ENCODE measurements around the gene CNKSR2. TPM values are rescaled to one million over a fixed set of nuclear protein-coding genes. Genes with fewer than 3 reads are reported as not detected.

Gene CNKSR2
- total RNA-seq, 1 donor from 2014 or later, result 0.47 TPM

DNA sequence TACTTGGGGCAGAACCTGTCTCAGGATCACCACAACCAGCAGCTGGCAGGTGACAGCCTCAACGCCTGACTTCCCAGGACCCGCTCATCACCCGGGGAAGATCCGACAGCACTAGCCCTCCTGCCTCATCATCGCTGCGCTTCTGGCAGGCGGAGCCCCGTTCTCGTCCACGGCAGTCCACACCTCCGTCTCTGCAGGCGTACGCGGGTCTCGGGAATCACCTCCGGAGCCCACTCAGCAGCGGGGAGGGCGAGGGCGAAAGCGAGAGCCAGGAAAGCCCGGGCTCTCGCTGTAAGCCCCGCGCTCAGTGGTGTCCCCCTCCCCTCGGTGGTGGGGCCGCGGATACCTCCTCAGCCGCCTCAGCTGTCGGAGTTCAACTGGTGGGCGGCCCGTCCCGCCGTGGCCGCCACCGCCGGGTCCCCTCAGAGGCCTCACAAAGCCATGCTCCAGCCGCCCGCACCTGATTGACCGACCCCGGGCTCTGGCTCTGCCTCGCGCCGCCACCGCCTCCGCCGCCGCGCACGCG lies 518 bp upstream of the CNKSR2 start:
- DNase-seq, result peak; percentile 40
- Histone ChIP-seq H3K27ac (replicated peaks) (no peak overlapping the region), H3K27me3 (ENCODE audit: low read depth) (peaks cover 28% of the 10 kb centered on the region), H3K4me1 (peaks cover 4% of the 10 kb centered on the region), H3K36me3 (no peaks in the 10 kb centered on the region), H3K9me3 (replicated peaks) (no peaks in the 10 kb centered on the region), H3K4me3 (peak overlapping the region; percentile 66)
- TF ChIP-seq, protein P1, sequence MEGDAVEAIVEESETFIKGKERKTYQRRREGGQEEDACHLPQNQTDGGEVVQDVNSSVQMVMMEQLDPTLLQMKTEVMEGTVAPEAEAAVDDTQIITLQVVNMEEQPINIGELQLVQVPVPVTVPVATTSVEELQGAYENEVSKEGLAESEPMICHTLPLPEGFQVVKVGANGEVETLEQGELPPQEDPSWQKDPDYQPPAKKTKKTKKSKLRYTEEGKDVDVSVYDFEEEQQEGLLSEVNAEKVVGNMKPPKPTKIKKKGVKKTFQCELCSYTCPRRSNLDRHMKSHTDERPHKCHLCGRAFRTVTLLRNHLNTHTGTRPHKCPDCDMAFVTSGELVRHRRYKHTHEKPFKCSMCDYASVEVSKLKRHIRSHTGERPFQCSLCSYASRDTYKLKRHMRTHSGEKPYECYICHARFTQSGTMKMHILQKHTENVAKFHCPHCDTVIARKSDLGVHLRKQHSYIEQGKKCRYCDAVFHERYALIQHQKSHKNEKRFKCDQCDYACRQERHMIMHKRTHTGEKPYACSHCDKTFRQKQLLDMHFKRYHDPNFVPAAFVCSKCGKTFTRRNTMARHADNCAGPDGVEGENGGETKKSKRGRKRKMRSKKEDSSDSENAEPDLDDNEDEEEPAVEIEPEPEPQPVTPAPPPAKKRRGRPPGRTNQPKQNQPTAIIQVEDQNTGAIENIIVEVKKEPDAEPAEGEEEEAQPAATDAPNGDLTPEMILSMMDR (IDR thresholded peaks at IDR 0.05; ENCODE audit: borderline replicate concordance), result no peak
- intact Hi-C loops (cut with micrococcal nuclease), result no loop called here

GRCh38 chrX:21374994-21375707 lies 933 bp downstream of the CNKSR2 start:
- Histone ChIP-seq H3K4me3 (peak overlapping the region; percentile 66), H3K36me3 (no peaks in the 10 kb centered on the region), H3K27me3 (ENCODE audit: low read depth) (peaks cover 28% of the 10 kb centered on the region), H3K9me3 (replicated peaks) (no peaks in the 10 kb centered on the region), H3K4me1 (peaks cover 4% of the 10 kb centered on the region), H3K27ac (replicated peaks) (no peak overlapping the region)
- no peak for DNase-seq
- TF ChIP-seq, protein P1 (IDR thresholded peaks at IDR 0.05; ENCODE audit: borderline replicate concordance), result no peak
- intact Hi-C loops (cut with micrococcal nuclease), result no loop called here

- peaks cover 4% of the 10 kb centered on the region for H3K4me1 ChIP-seq
- H3K4me3 ChIP-seq, result peak overlapping the region; percentile 66
- TF ChIP-seq, protein P1 (IDR thresholded peaks at IDR 0.05; ENCODE audit: borderline replicate concordance), result no peak
- no peaks in the 10 kb centered on the region for H3K9me3 ChIP-seq (replicated peaks)
- no peak for DNase-seq
- no peaks in the 10 kb centered on the region for H3K36me3 ChIP-seq
- no peak overlapping the region for H3K27ac ChIP-seq (replicated peaks)
- H3K27me3 ChIP-seq (ENCODE audit: low read depth), result peaks cover 28% of the 10 kb centered on the region
- intact Hi-C loops (cut with micrococcal nuclease), result no loop called here
Observed at GRCh38 chrX:21375708-21376009, 1.4 kb downstream of the CNKSR2 start.

GRCh38 chrX:21376636-21377035 lies 2.4 kb downstream of the CNKSR2 start:
- no peak overlapping the region for H3K27ac ChIP-seq (replicated peaks)
- no peak for DNase-seq
- H3K4me1 ChIP-seq, result peaks cover 4% of the 10 kb centered on the region
- H3K27me3 ChIP-seq (ENCODE audit: low read depth), result peaks cover 28% of the 10 kb centered on the region
- TF ChIP-seq, protein P1 (IDR thresholded peaks at IDR 0.05; ENCODE audit: borderline replicate concordance), result no peak
- intact Hi-C loops (cut with micrococcal nuclease), result no loop called here
- no peaks in the 10 kb centered on the region for H3K36me3 ChIP-seq
- no peaks in the 10 kb centered on the region for H3K9me3 ChIP-seq (replicated peaks)
- no peak overlapping the region for H3K4me3 ChIP-seq

GRCh38 chrX:21379991-21380390 lies 5.8 kb downstream of the CNKSR2 start:
- H3K4me1 ChIP-seq, result peaks cover 3% of the 10 kb centered on the region
- DNase-seq, result no peak
- H3K4me3 ChIP-seq, result no peak overlapping the region
- H3K27ac ChIP-seq (replicated peaks), result no peak overlapping the region
- H3K27me3 ChIP-seq (ENCODE audit: low read depth), result peaks cover 23% of the 10 kb centered on the region
- TF ChIP-seq, protein P1 (IDR thresholded peaks at IDR 0.05; ENCODE audit: borderline replicate concordance), result no peak
- H3K36me3 ChIP-seq, result no peaks in the 10 kb centered on the region
- no peaks in the 10 kb centered on the region for H3K9me3 ChIP-seq (replicated peaks)
- intact Hi-C loops (cut with micrococcal nuclease), result no loop called here
